ENCODE data around the gene SERP1. TPM values are rescaled to one million over a fixed set of nuclear protein-coding genes. Genes with fewer than 3 reads are reported as not detected.
A peak's percentile ranks its signal among the peaks of the same experiment; 100 is the strongest.

Gene SERP1
- total and polyA plus RNA-seq, 2 donors (not counting 3 experiments of a cell fraction or from before 2014, with no cell fraction given), result 81.7 to 103 TPM

DNA sequence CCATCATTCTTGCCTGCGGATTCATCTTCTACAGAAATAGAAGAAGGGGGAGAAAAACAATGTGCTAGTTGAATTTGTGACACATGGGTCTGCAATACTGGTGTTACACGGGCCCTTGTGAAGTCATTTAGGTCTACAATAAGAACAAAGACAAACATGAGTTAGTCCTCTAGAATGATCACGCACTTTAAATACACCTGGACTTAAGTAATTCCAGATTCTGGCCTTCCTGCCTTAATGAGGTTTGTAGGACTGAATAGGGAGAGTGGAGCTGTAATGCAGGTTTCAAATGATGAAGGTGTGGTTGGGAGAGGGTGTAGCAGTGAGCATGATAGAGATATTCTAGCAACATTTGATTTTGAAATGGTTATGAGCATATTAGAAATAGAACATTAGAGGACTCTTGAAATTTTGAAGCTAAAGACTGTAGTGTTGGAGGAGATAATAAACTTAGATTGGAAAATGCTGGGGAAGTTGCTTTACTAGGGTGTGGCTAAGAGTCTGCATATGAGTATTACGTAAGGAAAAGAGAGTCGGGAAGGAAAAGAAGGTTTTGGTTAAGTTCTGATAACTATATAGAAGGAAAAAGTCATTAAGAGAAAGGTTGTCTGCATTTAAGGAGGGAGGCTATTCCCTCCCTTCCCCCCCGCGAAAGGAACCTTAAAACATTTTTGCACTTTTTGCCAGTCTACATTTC is 897 bp upstream of the SERP1 start:
- H4K20me1 ChIP-seq (replicated peaks; ENCODE audit: control insufficient read depth, extremely low read depth, insufficient read depth, low read length), result no peaks in the 10 kb centered on the region
- peak overlapping the region; percentile 99 for H3K4me2 ChIP-seq (ENCODE audit: insufficient read depth, low read length)
- dilution Hi-C loops (cut with MboI; ENCODE audit: extremely low pct_ligation_motif_present, low sequenced_read_pairs), result no loop called here
- H3K4me3 ChIP-seq (replicated peaks in 1 of 3; ENCODE audit: insufficient read depth in 1 of 3, low read depth in 1 of 3, low read length in 3 of 3), result peak overlapping the region; percentile 64 to 92 (median 80)
- peak overlapping the region; percentile 98 for H3K9ac ChIP-seq (replicated peaks; ENCODE audit: extremely low read depth, insufficient read depth, low read length)
- intact Hi-C loops (cut with micrococcal nuclease), result loop anchor here (2.0 to 10.0 kb wide), 3 partner anchors 158 to 320 kb away; partner anchors contain the start of gene ERICH6
- POLR2A ChIA-PET, result interaction anchor here (0.8 to 1.9 kb wide), 3 partner anchors 10 to 216 kb away, joined by 3 to 7 read pairs (median 3); partner anchors contain the start of gene SIAH2
- CTCF ChIA-PET, result interaction anchor here (0.8 to 1.8 kb wide), 3 partner anchors 9 to 42 kb away, joined by 3 read pairs; no protein-coding TSS in a partner anchor
- BruUV-seq (replicated peaks), result TSS peak; percentile 80
- TF ChIP-seq GATA2 (IDR thresholded peaks at IDR 0.05; ENCODE audit: insufficient read depth, insufficient read length, low read depth, low read length) (no peak), JUN (IDR thresholded peaks at IDR 0.05; ENCODE audit: borderline replicate concordance, insufficient read depth, insufficient read length, low read depth) (no peak), POLR2AphosphoS5 (IDR thresholded peaks at IDR 0.05; ENCODE audit: insufficient read depth, low read depth, low read length) (no peak), POLR2A (IDR thresholded peaks at IDR 0.05; ENCODE audit: low read depth, low read length) (no peak), CTCF (IDR thresholded peaks at IDR 0.05; ENCODE audit: extremely low read depth in 1 of 2, insufficient read depth in 1 of 2, low read depth in 1 of 2, low read length in 2 of 2) (no peak), EZH2 (IDR thresholded peaks at IDR 0.05; ENCODE audit: borderline replicate concordance, low read depth, low read length, severe bottlenecking) (no peak), MAX (IDR thresholded peaks at IDR 0.05; ENCODE audit: insufficient read depth, insufficient read length) (no peak), FOS (IDR thresholded peaks at IDR 0.05; ENCODE audit: borderline replicate concordance, insufficient read depth, low read length) (no peak), MYC (IDR thresholded peaks at IDR 0.05; ENCODE audit: low read depth, low read length) (no peak)
- no peak for FAIRE-seq
- H3K27ac ChIP-seq (ENCODE audit: insufficient read depth, low read depth, low read length), result peak overlapping the region; percentile 97
- no peaks in the 10 kb centered on the region for H3K27me3 ChIP-seq (ENCODE audit: control insufficient read depth in 2 of 2, insufficient read depth in 2 of 2, low read length in 2 of 2)
- peaks cover 81% of the 10 kb centered on the region for H3K79me2 ChIP-seq (ENCODE audit: control insufficient read depth, insufficient read depth, low read length)
- no peaks in the 10 kb centered on the region for H3K9me1 ChIP-seq (replicated peaks; ENCODE audit: control insufficient read depth, extremely low read depth, insufficient read depth, low read length)
- H3K4me1 ChIP-seq (ENCODE audit: control insufficient read depth, extremely low read depth, insufficient read depth, low read length), result peaks cover 25% of the 10 kb centered on the region
- peak overlapping the region; percentile 44 for H2AFZ ChIP-seq (ENCODE audit: low read depth, low read length)
- DNase-seq (ENCODE audit: low read depth, low spot score), result no peak
- no peaks in the 10 kb centered on the region for H3K9me3 ChIP-seq (replicated peaks; ENCODE audit: control insufficient read depth, insufficient read depth, low read length)
- H3K36me3 ChIP-seq (ENCODE audit: control insufficient read depth in 2 of 2, extremely low read depth in 1 of 2, insufficient read depth in 2 of 2, low read length in 2 of 2), result peaks cover 2 to 17% of the 10 kb centered on the region in 2 experiments
